ENCODE measurements around the gene GALP. TPM values are rescaled to one million over a fixed set of nuclear protein-coding genes. Genes with fewer than 3 reads are reported as not detected.

The GALP gene
- total RNA-seq, 1 experiment from 2014 or later = not detected

DNA sequence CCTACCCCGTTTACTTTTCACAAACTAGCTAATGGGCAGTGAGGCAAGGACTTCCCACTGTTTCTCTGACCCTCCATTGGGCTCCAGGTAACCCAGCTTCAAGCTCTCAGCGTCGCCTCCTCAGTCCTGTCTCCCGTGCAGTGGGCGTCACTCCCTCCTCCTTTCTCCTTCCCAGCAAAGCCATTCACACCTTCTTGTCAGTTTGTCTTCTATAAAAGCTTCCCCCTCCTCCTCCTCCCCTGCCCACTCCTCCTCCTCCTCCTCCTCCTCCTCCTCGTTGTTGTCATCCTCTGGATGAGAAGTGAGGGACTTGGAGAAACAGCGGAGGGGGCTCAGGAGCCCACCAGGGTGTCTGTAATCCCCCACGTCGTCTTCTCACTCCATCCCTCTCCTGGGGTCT, 1.7 kb upstream of the GALP start:
- Histone ChIP-seq H2AK5ac (ENCODE audit: insufficient read length, low read length) (no peak overlapping the region), H3K23me2 (ENCODE audit: insufficient read length, low read depth, low read length, poor library complexity, severe bottlenecking) (peaks cover 3% of the 10 kb centered on the region), H2BK120ac (ENCODE audit: low read depth, low read length, poor library complexity, severe bottlenecking) (no peak overlapping the region), H2BK12ac (ENCODE audit: insufficient read length, low read depth, low read length) (no peak overlapping the region), H3K14ac (ENCODE audit: insufficient read depth, low read length) (no peak overlapping the region), H4K5ac (ENCODE audit: insufficient read length, low read depth, low read length) (no peak overlapping the region), H3K79me1 (ENCODE audit: insufficient read depth, low read depth, low read length, poor library complexity, severe bottlenecking) (no peaks in the 10 kb centered on the region), H2BK20ac (ENCODE audit: low read depth, low read length, poor library complexity, severe bottlenecking) (no peak overlapping the region), H3K27me3 (ENCODE audit: insufficient read depth, low read length) (no peaks in the 10 kb centered on the region), H3K79me2 (ENCODE audit: insufficient read depth, low read length) (no peaks in the 10 kb centered on the region), H2BK15ac (ENCODE audit: low read depth, low read length) (no peak overlapping the region), H3K9me3 (ENCODE audit: control insufficient read depth, low read depth, low read length) (no peaks in the 10 kb centered on the region), H2BK5ac (ENCODE audit: insufficient read length, low read length) (no peak overlapping the region), H4K20me1 (ENCODE audit: control insufficient read depth, insufficient read depth, insufficient read length) (no peaks in the 10 kb centered on the region), H3K23ac (ENCODE audit: insufficient read length, low read depth, low read length) (no peak overlapping the region), H3K56ac (ENCODE audit: insufficient read length, low read depth, low read length) (no peak overlapping the region), H3K4me2 (ENCODE audit: insufficient read depth, insufficient read length, low read length) (no peak overlapping the region), H3K18ac (ENCODE audit: insufficient read length, low read depth, low read length) (no peak overlapping the region), H3K27ac (ENCODE audit: insufficient read length, low read depth, low read length) (no peak overlapping the region), H4K8ac (replicated peaks; ENCODE audit: insufficient read length, low read depth, low read length) (no peak overlapping the region), H3T11ph (ENCODE audit: low read length) (no peak overlapping the region), H2AFZ (ENCODE audit: low read length) (no peak overlapping the region), H4K91ac (ENCODE audit: insufficient read length, low read depth, low read length) (no peak overlapping the region), H3K4ac (ENCODE audit: low read depth, low read length) (no peak overlapping the region), H3K4me1 (ENCODE audit: insufficient read depth, low read length) (no peaks in the 10 kb centered on the region), H3K9ac (ENCODE audit: extremely low read depth, insufficient read length, low read length) (no peak overlapping the region)
- Mint-ChIP-seq H3K4me1 (peaks cover 4 to 13% of the 10 kb centered on the region in 2 experiments; a peak in 3 of 4 replicates), H3K27me3 (ENCODE audit: low read depth) (peaks cover 11% of the 10 kb centered on the region), H3K4me3 (no peak overlapping the region), H3K36me3 (ENCODE audit: insufficient read depth in 1 of 3, low read depth in 3 of 3) (no peaks in the 10 kb centered on the region), H3K9me3 (peaks cover 0 to 4% of the 10 kb centered on the region in 2 experiments; a peak in 1 of 5 replicates), H3K27ac (no peak overlapping the region)
- no CpG with 5 or more reads among the region's 9 CpGs for WGBS (ENCODE audit: extremely low coverage, insufficient read length, low lambda C conversion rate)
- TF ChIP-seq, protein P1, sequence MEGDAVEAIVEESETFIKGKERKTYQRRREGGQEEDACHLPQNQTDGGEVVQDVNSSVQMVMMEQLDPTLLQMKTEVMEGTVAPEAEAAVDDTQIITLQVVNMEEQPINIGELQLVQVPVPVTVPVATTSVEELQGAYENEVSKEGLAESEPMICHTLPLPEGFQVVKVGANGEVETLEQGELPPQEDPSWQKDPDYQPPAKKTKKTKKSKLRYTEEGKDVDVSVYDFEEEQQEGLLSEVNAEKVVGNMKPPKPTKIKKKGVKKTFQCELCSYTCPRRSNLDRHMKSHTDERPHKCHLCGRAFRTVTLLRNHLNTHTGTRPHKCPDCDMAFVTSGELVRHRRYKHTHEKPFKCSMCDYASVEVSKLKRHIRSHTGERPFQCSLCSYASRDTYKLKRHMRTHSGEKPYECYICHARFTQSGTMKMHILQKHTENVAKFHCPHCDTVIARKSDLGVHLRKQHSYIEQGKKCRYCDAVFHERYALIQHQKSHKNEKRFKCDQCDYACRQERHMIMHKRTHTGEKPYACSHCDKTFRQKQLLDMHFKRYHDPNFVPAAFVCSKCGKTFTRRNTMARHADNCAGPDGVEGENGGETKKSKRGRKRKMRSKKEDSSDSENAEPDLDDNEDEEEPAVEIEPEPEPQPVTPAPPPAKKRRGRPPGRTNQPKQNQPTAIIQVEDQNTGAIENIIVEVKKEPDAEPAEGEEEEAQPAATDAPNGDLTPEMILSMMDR (conservative IDR thresholded peaks at IDR 0.05) = no peak
- no peak for DNase-seq

Data from H9 (cell line).